ENCODE measurements around the gene DSCAML1.
A peak's percentile ranks its signal among the peaks of the same experiment; 100 is the strongest.

The DSCAML1 gene

GRCh38 chr11:117687776-117688175, 109.2 kb downstream of the DSCAML1 start:
- DNase-seq, result no peak

GRCh38 chr11:117686711-117687110, 110.3 kb downstream of the DSCAML1 start:
- no peak for DNase-seq

GRCh38 chr11:117685566-117685965, 111.5 kb downstream of the DSCAML1 start:
- DNase-seq, result no peak

- no peak for DNase-seq
These were observed 112.3 kb downstream of the DSCAML1 start for GRCh38 chr11:117684731-117685130.

GRCh38 chr11:117684111-117684510, 112.9 kb downstream of the DSCAML1 start:
- no peak for DNase-seq

GRCh38 chr11:117681438-117681837, 115.6 kb downstream of the DSCAML1 start:
- DNase-seq, result no peak

- DNase-seq, result no peak
These were observed 117.6 kb downstream of the DSCAML1 start for GRCh38 chr11:117679461-117679860.

- DNase-seq, result no peak
These were observed 118.2 kb downstream of the DSCAML1 start for GRCh38 chr11:117678658-117679406.

- no peak for DNase-seq
These were observed 119.2 kb downstream of the DSCAML1 start for GRCh38 chr11:117677729-117678310.

GRCh38 chr11:117676501-117676900, 120.5 kb downstream of the DSCAML1 start:
- no peak for DNase-seq

GRCh38 chr11:117673602-117674001, 123.4 kb downstream of the DSCAML1 start:
- DNase-seq, result no peak

- no peak for DNase-seq
These were observed 125.6 kb downstream of the DSCAML1 start for GRCh38 chr11:117671370-117671769.

GRCh38 chr11:117670924-117671323, 126.1 kb downstream of the DSCAML1 start:
- no peak for DNase-seq

GRCh38 chr11:117670443-117670842, 126.6 kb downstream of the DSCAML1 start:
- DNase-seq, result no peak

GRCh38 chr11:117669616-117670015, 127.4 kb downstream of the DSCAML1 start:
- DNase-seq, result no peak

- no peak for DNase-seq
These were observed 128.0 kb downstream of the DSCAML1 start for GRCh38 chr11:117669062-117669461.

- DNase-seq, result no peak
These were observed 128.7 kb downstream of the DSCAML1 start for GRCh38 chr11:117668321-117668751.

GRCh38 chr11:117664897-117665296, 132.1 kb downstream of the DSCAML1 start:
- DNase-seq, result no peak

GRCh38 chr11:117663821-117664220, 133.2 kb downstream of the DSCAML1 start:
- peak; percentile 0 for DNase-seq

GRCh38 chr11:117663414-117663813, 133.6 kb downstream of the DSCAML1 start:
- DNase-seq, result no peak

- DNase-seq, result no peak
These were observed 134.2 kb downstream of the DSCAML1 start for GRCh38 chr11:117662671-117663269.

GRCh38 chr11:117662255-117662654, 134.8 kb downstream of the DSCAML1 start:
- DNase-seq, result no peak

- DNase-seq, result no peak
These were observed 138.2 kb downstream of the DSCAML1 start for GRCh38 chr11:117658809-117659208.

- DNase-seq, result no peak
These were observed 139.2 kb downstream of the DSCAML1 start for GRCh38 chr11:117657794-117658193.

Data from MV-4-11 (cell line).